Measurements from ENCODE around the gene POLR2M. TPM values are rescaled to one million over a fixed set of nuclear protein-coding genes. Genes with fewer than 3 reads are reported as not detected.

The POLR2M gene
- total RNA-seq, 1 experiment from 2014 or later, result 86.2 TPM

DNA sequence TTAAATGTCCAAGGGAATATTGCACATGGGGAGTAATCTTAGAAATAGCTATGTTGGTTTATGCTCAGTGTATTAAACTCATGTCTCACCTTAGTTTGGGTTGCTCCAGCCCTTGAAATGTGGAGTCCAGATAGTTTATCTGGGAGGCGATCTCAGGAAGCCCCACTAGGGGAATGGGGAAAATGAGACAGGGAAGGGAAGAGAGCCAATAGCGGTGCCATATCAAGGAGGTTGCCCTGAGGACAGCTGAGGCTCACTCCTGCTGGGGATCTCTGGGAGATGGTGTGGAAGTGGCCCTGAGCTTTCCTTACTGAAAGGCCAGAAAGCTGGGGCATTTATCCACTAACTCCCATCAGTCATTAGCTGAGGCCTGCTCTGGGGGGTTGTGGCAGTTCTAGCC is 43.3 kb upstream of the POLR2M start (continued):
- TF ChIP-seq, protein P1, sequence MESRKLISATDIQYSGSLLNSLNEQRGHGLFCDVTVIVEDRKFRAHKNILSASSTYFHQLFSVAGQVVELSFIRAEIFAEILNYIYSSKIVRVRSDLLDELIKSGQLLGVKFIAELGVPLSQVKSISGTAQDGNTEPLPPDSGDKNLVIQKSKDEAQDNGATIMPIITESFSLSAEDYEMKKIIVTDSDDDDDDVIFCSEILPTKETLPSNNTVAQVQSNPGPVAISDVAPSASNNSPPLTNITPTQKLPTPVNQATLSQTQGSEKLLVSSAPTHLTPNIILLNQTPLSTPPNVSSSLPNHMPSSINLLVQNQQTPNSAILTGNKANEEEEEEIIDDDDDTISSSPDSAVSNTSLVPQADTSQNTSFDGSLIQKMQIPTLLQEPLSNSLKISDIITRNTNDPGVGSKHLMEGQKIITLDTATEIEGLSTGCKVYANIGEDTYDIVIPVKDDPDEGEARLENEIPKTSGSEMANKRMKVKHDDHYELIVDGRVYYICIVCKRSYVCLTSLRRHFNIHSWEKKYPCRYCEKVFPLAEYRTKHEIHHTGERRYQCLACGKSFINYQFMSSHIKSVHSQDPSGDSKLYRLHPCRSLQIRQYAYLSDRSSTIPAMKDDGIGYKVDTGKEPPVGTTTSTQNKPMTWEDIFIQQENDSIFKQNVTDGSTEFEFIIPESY (IDR thresholded peaks at IDR 0.05; ENCODE audit: extremely low read depth, insufficient replicate concordance, low read length), result no peak
- TF ChIP-seq SP1 (IDR thresholded peaks at IDR 0.05; ENCODE audit: low read depth) (no peak), CEBPB (IDR thresholded peaks at IDR 0.05; ENCODE audit: low read depth) (no peak)

GRCh38 chr15:57665194-57665593 is 41.3 kb upstream of the POLR2M start:
- intact Hi-C loops (cut with micrococcal nuclease), result no loop called here
- H4K20me1 ChIP-seq (ENCODE audit: insufficient read depth), result no peaks in the 10 kb centered on the region
- DNase-seq (ENCODE audit: low read depth, low spot score) (no peak), ATAC-seq (no peak)
- no peak overlapping the region for H3K4me2 ChIP-seq (ENCODE audit: low read length)
- no peaks in the 10 kb centered on the region for H3K9me2 ChIP-seq (ENCODE audit: insufficient read depth)
- TF ChIP-seq ZFX (IDR thresholded peaks at IDR 0.05) (no peak), CBX3 (IDR thresholded peaks at IDR 0.05; ENCODE audit: low read depth) (no peak), EZH2 (IDR thresholded peaks at IDR 0.05) (no peak), JUND (IDR thresholded peaks at IDR 0.05) (no peak), SRF (IDR thresholded peaks at IDR 0.05; ENCODE audit: low read depth) (no peak), SIN3A (IDR thresholded peaks at IDR 0.05; ENCODE audit: low read depth) (no peak), CTCF (IDR thresholded peaks at IDR 0.05 in 2 of 3, conservative IDR thresholded peaks at IDR 0.05 in 1 of 3; ENCODE audit: borderline replicate concordance in 1 of 3, insufficient read depth in 1 of 3, low read depth in 2 of 3, low read length in 2 of 3) (no peak), ZNF274 (IDR thresholded peaks at IDR 0.05; ENCODE audit: low read depth, low read length) (no peak), EZH2phosphoT487 (IDR thresholded peaks at IDR 0.05; ENCODE audit: borderline replicate concordance) (no peak), TCF7L2 (IDR thresholded peaks at IDR 0.05; ENCODE audit: borderline replicate concordance, extremely low read depth, insufficient read depth, insufficient read length) (no peak)
- TF ChIP-seq, protein P2, sequence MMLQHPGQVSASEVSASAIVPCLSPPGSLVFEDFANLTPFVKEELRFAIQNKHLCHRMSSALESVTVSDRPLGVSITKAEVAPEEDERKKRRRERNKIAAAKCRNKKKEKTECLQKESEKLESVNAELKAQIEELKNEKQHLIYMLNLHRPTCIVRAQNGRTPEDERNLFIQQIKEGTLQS (IDR thresholded peaks at IDR 0.05), result no peak
- no peak overlapping the region for H3K4me3 ChIP-seq (replicated peaks in 1 of 2; ENCODE audit: low read depth in 1 of 2, low read length in 2 of 2)
- ChIA-PET POLR2A (no interaction called here), RAD21 (ENCODE audit: low non-redundant PET in 1 of 2, low total read pairs in 2 of 2, uncharacterized antibody in 2 of 2, unreplicated experiment in 2 of 2) (no interaction called here), CTCF (interaction anchor here (1.1 kb wide), 1 partner anchor 406 kb away, joined by 4 read pairs; no protein-coding TSS in a partner anchor)
- H3K79me2 ChIP-seq (ENCODE audit: insufficient read depth, low read length), result no peaks in the 10 kb centered on the region
- no peaks in the 10 kb centered on the region for H3K9me3 ChIP-seq (ENCODE audit: control insufficient read depth in 1 of 2, insufficient read depth in 1 of 2, low read depth in 1 of 2, low read length in 2 of 2)
- BruUV-seq (replicated peaks), result no TSS peak
- no peak overlapping the region for H3K27ac ChIP-seq (ENCODE audit: low read depth, low read length)
- peaks cover 5 to 6% of the 10 kb centered on the region in 2 experiments; a peak in 2 of 4 replicates for H3K4me1 ChIP-seq (ENCODE audit: control insufficient read depth in 1 of 2, insufficient read depth in 2 of 2, low read length in 2 of 2)
- no peak overlapping the region for H3K9ac ChIP-seq (ENCODE audit: low read length)
- no peak overlapping the region for H2AFZ ChIP-seq (ENCODE audit: low read depth, low read length, poor library complexity, severe bottlenecking)
- no peaks in the 10 kb centered on the region for H3K36me3 ChIP-seq (ENCODE audit: control insufficient read depth in 1 of 2, insufficient read depth in 2 of 2, low read length in 2 of 2)
- H3K27me3 ChIP-seq (ENCODE audit: insufficient read depth, low read length), result no peaks in the 10 kb centered on the region

Measured in HCT116 (cell line).